Neuronal stem cell (in vitro differentiated cells): ENCODE data around the gene TSNAX.

Experiments
- DNase-seq: peaks from one replicate; pipeline ENCODE4 v3.0.0-alpha.2; 2013; ENCODE audit warnings: low spot score
- H2AFZ ChIP-seq: one replicate; pipeline ENCODE4 v1.6.1; 2013; ENCODE audit warnings: mild to moderate bottlenecking, low read length, inconsistent platforms
- H2AK5ac ChIP-seq: 2 replicates; pipeline ENCODE4 v1.6.1; 2013; ENCODE audit warnings: low read depth, mild to moderate bottlenecking, inconsistent platforms, low read length, moderate library complexity, mixed read lengths
- H2BK120ac ChIP-seq: 2 replicates; pipeline ENCODE4 v1.6.1; 2013; ENCODE audit warnings: low read depth, mild to moderate bottlenecking, inconsistent platforms, low read length, moderate library complexity, mixed read lengths
- H2BK12ac ChIP-seq: one replicate; pipeline ENCODE4 v1.6.1; 2013; ENCODE audit warnings: low read length, inconsistent platforms
- H2BK15ac ChIP-seq: 2 replicates; pipeline ENCODE4 v1.6.1; 2013; ENCODE audit warnings: mild to moderate bottlenecking, low read length, inconsistent platforms, mixed read lengths
- H2BK5ac ChIP-seq: one replicate; pipeline ENCODE4 v1.6.1; 2013; ENCODE audit warnings: inconsistent platforms, mild to moderate bottlenecking, low read length, moderate library complexity
- H3K14ac ChIP-seq: one replicate; pipeline ENCODE4 v1.6.1; 2013; ENCODE audit warnings: low read length, inconsistent platforms
- H3K18ac ChIP-seq: 2 replicates; pipeline ENCODE4 v1.6.1; 2013; ENCODE audit warnings: low read length, inconsistent platforms
- H3K23ac ChIP-seq: 2 replicates; pipeline ENCODE4 v1.6.1; 2013; ENCODE audit warnings: low read depth, mild to moderate bottlenecking, mixed read lengths, low read length, inconsistent platforms; ENCODE audit not compliant: poor library complexity
- H3K27ac ChIP-seq: replicated peaks from 3 replicates; pipeline ENCODE4 v1.5.1; 2013; ENCODE audit warnings: low read length, inconsistent platforms
- H3K27me3 ChIP-seq, 3 experiments: 2 replicates each; pipeline ENCODE4 v1.6.1; 2013; ENCODE audit warnings: low read length in 3 of 3, mild to moderate bottlenecking in 2 of 3, inconsistent platforms in 1 of 3, low read depth in 1 of 3, mixed read lengths in 1 of 3, moderate library complexity in 1 of 3; ENCODE audit not compliant: control insufficient read depth in 3 of 3, insufficient read depth in 3 of 3
- H3K36me3 ChIP-seq, 2 donors: replicated peaks in 1 of 2; 2 replicates each; pipeline ENCODE4 v1.6.1; 2013; ENCODE audit warnings: low read length in 2 of 2; ENCODE audit not compliant: control insufficient read depth in 2 of 2, insufficient read depth in 2 of 2
- H3K4ac ChIP-seq: 2 replicates; pipeline ENCODE4 v1.6.1; 2013; ENCODE audit warnings: inconsistent platforms, mild to moderate bottlenecking, low read length, moderate library complexity
- H3K4me1 ChIP-seq, 2 donors: 1 replicate in 1 of 2; 2 replicates in 1 of 2; pipeline ENCODE4 v1.6.1; 2013; ENCODE audit warnings: low read length in 2 of 2, low read depth in 1 of 2; ENCODE audit not compliant: control insufficient read depth in 2 of 2, insufficient read depth in 1 of 2
- H3K4me2 ChIP-seq: one replicate; pipeline ENCODE4 v1.6.1; 2013; ENCODE audit warnings: mild to moderate bottlenecking, low read length, inconsistent platforms; ENCODE audit not compliant: insufficient read depth, poor library complexity, severe bottlenecking
- H3K4me3 ChIP-seq, 2 donors: 2 replicates each; pipeline ENCODE4 v1.5.1; 2013; ENCODE audit warnings: low read length in 2 of 2, mild to moderate bottlenecking in 2 of 2, inconsistent platforms in 1 of 2, moderate library complexity in 1 of 2
- H3K79me1 ChIP-seq: one replicate; pipeline ENCODE4 v1.6.1; 2013; ENCODE audit warnings: low read depth, mild to moderate bottlenecking, inconsistent platforms, low read length, moderate library complexity
- H3K9ac ChIP-seq: one replicate; pipeline ENCODE4 v1.6.1; 2013; ENCODE audit warnings: mild to moderate bottlenecking, low read depth, low read length, inconsistent platforms; ENCODE audit not compliant: poor library complexity
- H3K9me3 ChIP-seq, 2 donors: replicated peaks in 1 of 2; 2 replicates each; pipeline versions ENCODE3 to v1.6.1; 2013; ENCODE audit warnings: low read length in 2 of 2, mild to moderate bottlenecking in 2 of 2, inconsistent platforms in 1 of 2, low read depth in 1 of 2, mixed read lengths in 1 of 2, moderate library complexity in 1 of 2; ENCODE audit not compliant: control insufficient read depth in 2 of 2, insufficient read depth in 1 of 2
- H4K8ac ChIP-seq: one replicate; pipeline ENCODE4 v1.6.1; 2013; ENCODE audit warnings: low read depth, mild to moderate bottlenecking, inconsistent platforms, low read length, moderate library complexity
- H4K91ac ChIP-seq: one replicate; pipeline ENCODE4 v1.6.1; 2013; ENCODE audit warnings: low read length, low read depth, mild to moderate bottlenecking, inconsistent platforms; ENCODE audit not compliant: poor library complexity
- WGBS, 2 donors: extraction: QIAGEN DNeasy Blood & Tissue Kit; methylation state at CpG; one replicate each; pipeline ENCODE4 v1.1.7; 2013; ENCODE audit warnings: missing lambda C conversion rate in 2 of 2, mixed read lengths in 1 of 2; ENCODE audit not compliant: insufficient read length in 2 of 2, insufficient replicate concordance in 1 of 2; ENCODE audit errors: extremely low coverage in 2 of 2; 5-methylcytosine and 5-hydroxymethylcytosine counted together

TSNAX gene

DNA sequence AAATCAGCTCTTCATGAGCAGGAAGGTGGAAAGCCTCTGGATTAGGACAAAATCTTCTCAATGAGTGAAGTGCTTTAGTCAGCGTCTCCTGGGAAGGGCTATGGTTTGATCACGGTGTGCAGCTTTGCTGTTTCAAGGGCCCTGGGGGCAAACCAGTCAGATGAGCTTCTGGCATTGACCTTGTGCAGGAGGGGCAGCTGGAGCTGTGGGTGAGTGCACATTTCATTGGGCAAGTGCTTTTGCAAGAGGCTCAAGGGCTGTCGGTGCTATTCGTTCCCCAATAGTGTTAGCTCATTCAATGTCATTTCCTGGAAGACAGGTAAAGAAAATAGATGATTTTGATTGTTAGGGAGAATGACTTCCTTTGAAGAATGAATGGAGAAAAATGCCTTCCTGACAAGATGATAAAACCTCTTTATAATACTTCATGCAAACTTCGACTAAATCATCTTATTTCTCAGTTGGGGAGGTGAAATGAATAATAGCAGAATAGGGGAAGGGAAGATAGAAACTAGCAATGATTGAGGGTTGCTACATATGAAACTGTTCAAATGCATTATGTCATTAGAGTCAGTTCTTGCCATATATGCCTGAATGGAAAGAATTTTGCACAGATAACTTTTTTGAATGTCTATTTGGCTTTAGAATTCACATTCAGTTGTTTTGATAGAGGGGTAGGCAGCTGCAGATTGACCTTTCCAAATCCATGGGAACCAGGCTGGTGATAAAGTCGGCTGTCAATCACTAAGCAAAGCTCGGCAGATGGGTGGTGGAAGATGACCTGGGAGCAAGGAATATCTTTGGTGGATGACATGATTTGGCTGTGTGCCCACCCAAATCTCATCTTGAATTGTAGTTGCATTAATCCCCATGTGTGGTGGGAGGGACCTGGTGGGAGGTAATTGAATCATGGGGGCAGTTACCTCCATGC, 85.2 kb downstream of the TSNAX start:
- Histone ChIP-seq H2BK5ac (no peak overlapping the region), H2BK12ac (no peak overlapping the region), H2BK15ac (no peak overlapping the region), H3K18ac (no peak overlapping the region), H2AK5ac (no peak overlapping the region), H3K4ac (no peak overlapping the region), H3K36me3 (no peaks in the 10 kb centered on the region), H3K27me3 (peaks cover 0 to 5% (median 0%) of the 10 kb centered on the region in 3 experiments), H2AFZ (no peak overlapping the region), H3K9me3 (peaks cover 0 to under 1% of the 10 kb centered on the region in 2 donors), H3K79me1 (no peaks in the 10 kb centered on the region), H2BK120ac (no peak overlapping the region), H3K23ac (no peak overlapping the region), H4K91ac (no peak overlapping the region), H3K4me3 (no peak overlapping the region), H3K14ac (no peak overlapping the region), H4K8ac (no peak overlapping the region), H3K4me1 (peaks cover 0 to 2% of the 10 kb centered on the region in 2 donors), H3K9ac (no peak overlapping the region), H3K27ac (no peak overlapping the region), H3K4me2 (no peak overlapping the region)
- no CpG with 5 or more reads among the region's 7 CpGs for WGBS, 2 donors
- DNase-seq: no peak
